NCI-H1417 treated with DMSO at 0.1 percent for 48 hours (cell line): ENCODE measurements around the gene NIPAL4.
"Not testable (repeated sequence)": the region's sequence is repeated elsewhere in the genome, so short reads cannot be mapped to it uniquely, and the experiment has no call there.

Experiments used
- DNase-seq: peaks from one replicate; lab custom pipeline; 2025; lab: John Stamatoyannopoulos, UW

Gene NIPAL4

DNA sequence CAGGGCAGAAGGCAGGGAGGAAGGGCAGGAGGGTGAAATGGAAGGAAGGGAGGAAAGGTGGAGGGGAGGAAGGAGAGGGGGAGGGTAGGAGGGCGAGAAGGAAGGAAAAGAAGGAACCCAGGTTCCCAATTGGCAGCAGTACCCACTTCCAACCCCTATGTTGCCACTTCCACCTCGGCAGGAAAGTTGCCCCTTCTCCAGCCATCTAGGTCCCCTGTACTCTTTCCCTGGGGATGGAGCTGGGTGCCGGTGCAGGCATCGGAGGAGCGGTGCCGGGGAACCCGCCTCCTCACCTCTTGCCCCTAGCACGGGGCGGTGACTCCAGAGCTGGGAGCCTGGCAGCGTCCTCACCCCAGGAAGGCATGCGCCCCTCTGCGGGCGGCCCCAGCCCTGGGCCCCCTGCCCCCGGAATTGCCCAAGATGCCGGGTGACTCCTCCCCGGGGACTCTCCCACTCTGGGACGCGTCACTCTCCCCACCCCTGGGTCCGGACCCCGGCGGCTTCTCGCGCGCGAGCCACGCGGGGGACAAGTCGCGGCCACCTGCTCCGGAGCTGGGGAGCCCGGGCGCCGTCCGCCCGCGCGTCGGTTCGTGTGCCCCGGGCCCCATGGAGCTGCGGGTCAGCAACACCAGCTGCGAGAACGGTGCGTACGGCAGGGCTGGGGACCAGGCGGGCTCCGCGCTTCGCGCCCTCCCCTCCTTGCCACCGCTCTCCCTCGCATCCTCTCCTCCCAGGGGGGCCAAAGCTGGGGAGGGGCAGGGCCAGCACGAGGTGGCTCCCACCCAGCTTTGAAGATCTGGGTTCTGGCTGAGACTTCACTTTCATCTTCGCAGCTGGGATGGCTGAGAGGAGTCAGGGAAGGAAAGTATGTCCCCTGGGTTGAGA lies at the start of gene NIPAL4:
NIPAL4 (plus strand) TSS at position 499 of the 885 bp plus-strand sequence; CDS start at position 607, 108 bp downstream.
- DNase-seq: no peak

DNA sequence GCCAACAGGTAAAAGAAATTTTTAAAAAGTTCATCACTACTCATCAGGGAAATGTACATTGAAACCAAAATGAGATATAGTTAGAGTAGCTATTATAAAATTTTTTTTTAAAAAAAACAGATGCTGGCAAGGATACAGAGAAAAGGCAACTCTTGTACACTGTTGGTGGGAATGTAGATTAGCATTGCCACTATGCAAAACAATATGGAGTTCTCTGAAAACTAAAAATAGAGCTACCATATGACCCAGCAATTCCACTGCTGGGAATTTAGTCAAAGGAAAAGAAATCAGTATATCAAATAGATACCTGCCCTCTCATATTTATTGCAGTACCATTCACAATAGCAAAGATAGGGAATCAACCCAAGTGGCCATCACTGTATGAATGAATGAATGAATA lies 44.2 kb upstream of the NIPAL4 start:
- no peak for DNase-seq

DNA sequence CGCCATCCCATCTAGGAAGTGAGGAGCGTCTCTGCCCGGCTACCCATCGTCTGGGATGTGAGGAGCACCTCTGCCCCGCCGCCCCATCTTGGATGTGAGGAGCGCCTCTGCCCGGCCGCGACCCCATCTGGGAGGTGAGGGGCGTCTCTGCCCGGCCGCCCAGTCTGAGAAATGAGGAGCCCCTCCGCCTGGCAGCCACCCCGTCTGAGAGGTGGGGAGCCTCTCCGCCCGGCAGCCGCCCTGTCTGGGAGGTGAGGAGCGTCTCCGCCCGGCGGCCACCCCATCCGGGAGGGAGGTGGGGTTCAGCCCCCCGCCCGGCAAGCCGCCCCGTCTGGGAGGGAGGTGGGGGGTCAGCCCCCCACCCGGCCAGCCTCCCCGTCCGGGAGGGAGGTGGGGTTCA lies 40.5 kb upstream of the NIPAL4 start:
- not testable (repeated sequence) for DNase-seq

DNA sequence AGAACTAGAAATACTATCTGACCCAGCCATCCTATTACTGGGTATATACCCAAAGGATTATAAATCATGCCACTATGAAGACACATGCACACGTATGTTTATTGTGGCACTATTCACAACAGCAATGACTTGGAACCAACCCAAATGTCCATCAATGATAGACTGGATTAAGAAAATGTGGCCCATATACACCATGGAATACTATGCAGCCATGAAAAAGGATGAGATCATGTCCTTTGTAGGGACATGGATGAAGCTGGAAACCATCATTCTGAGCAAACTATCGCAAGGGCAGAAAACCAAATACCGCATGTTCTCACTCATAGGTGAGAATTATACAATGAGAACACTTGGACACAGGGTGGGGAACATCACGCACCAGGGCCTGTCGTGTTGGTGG lies 30.1 kb upstream of the NIPAL4 start:
- not testable (repeated sequence) for DNase-seq

DNA sequence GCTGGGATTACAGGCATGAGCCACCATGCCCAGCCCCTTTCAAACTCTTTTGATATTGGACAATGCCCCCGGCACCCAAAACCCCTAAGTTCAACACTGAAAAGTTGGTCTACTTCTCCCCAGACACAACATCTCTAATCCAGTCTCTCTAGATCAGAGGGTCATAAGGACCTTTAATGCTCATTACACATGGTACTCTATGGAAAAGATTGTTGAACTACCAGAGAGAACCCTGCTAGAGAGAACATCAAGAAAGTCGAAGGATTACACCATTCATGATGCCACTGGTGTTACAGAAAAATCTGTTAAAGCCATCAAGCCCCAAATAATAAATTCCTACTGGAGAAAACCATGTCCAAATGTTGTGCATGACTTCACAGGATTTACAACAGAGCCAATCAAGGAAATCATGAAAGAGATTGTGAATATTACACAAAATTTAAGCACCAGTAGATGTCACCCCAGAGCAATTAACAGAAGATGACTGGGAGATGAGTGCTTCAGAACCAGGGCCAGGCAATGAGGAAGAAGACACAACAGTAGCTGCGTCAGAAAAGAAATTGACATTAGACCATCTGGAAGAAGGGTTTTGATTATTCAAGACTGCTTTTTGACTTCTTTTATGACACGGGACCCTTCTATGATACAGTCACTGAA lies 28.3 kb upstream of the NIPAL4 start:
- DNase-seq: no peak

DNA sequence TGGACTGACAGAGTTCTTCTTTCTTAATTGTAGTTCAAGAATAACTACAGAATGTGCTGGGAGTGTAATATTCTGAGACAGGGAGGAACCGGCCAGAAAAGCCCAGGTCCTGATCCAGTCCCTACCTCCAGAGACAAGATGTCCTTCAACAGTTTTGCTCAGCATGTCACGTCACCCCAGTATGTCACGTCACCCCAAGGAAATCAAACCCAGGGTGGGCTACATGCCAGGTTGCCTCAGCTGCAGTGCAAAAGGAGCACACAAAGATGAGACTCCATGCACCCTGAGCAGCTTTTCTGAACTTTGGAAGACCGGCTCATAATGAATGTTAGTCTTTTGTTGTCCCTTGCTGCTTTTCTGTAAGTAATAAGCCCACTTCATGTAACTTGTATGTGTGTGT lies 25.9 kb upstream of the NIPAL4 start:
- DNase-seq: no peak

DNA sequence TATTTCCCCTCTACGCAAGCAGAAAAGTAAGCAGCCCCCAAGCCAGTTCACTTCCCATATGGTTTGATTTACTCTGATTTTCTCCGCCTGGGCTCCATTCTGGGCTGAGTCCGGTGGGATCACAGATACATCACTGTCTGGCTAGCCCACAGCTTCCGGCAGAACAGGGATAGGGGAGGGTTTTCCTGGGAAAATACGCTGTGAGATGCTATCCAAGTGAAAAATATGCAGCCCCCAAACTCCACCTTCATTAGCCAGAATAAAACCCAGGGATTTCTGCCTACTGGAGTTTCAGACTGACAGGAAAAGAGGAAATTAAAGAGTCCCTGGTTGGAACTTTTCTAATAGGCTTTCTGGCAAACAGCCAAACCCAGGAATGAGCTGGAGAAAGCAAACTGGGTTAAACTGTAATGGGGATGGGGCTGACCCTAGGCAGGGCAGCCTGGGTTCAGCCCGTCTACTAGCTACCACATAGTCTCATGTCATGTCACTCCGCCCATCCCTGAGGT lies 16.9 kb upstream of the NIPAL4 start:
- no peak for DNase-seq

DNA sequence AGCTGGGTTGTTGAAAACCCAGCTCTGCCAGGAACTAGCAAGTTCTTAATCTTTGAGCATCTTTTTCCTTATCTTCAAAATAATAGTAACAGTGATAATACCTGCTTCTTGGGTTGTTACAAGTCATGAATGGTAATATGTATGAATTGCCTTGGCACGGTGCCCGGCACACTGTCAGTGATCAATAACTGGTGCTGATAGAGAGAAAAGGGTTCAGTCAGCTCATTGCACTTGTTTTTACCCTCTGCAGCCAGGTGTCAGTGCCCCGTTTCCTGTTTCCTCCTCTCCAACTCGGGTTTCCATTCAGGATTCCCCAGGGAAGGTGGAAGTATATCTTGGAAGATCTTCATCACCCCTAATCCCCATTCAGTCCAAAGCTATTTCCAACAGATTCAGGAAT lies 15.8 kb upstream of the NIPAL4 start:
- no peak for DNase-seq

DNA sequence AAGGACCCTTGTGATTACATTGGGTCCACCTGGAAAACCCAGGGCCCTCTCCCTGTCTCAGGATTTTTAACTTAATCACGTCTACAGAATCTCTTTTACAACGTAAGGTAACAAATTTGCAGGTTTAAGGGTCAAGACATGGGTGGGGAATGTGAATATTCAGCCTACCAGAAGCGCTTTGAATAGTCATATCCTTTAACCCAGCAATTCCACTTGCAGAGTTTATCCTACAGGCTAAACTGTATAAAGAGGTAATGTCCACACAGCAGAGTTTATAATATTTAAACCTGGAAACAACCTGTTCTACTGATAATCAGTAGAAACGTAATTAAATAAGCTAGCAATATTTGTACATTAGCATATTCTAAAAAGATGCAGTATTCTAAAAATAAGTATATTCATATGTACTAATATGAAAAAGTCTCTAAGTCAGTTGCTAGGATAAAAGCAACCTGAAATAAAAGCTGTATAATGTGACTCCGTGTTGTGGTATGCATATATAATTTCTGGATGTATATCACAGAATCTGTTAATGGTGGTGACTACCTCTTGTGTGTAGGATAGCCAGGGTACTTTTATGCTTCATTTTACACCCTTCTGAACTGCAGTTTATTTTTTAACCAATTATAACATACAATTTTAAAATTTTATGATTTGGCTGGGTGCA lies 14.1 kb upstream of the NIPAL4 start:
- DNase-seq: no peak

DNA sequence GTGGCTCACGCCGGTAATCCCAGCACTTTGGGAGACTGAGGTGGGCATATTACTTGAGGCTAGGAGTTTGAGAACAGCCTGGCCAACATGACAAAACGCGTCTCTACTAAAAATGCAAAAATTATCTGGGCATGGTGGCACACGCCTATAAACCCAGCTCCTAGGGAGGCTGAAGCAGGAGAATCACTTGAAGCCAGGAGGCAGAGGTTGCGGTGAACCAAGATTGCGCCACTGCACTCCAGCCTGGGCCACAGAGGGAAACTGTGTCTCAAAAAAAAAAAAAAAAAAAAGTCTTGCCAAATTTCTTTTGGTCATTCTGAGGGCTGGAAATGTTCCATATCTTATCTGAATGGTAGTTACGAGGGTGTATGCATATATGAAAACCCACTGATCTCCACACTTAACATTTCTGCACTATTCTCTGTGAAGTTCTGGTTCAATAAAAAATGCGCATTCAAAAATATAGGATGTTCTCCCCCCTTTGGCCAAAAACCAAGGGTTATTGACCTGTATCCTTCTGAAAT lies 13.5 kb upstream of the NIPAL4 start:
- no peak for DNase-seq

DNA sequence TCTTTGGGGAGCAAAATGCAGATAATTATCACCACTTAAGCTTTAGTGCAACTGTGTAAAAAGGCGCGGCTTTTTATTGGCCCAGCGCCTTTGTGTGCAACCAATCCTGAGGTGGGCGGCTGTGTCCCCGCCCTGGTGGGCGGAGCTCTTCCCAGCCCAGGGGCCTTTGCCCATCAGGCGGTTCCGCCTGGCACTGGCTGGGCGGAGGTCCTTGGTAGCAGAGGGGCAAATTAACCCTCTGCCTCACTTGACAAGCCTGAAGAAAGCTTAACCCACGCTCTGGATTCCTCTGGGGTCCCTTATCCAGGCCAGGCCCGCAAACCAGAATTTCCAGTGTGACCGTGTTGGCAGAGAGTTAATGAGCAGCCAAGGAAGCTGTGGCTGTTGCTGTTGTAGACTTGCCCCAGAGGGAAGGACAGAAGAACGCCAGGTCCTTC lies 12.8 kb upstream of the NIPAL4 start:
- DNase-seq: no peak

DNA sequence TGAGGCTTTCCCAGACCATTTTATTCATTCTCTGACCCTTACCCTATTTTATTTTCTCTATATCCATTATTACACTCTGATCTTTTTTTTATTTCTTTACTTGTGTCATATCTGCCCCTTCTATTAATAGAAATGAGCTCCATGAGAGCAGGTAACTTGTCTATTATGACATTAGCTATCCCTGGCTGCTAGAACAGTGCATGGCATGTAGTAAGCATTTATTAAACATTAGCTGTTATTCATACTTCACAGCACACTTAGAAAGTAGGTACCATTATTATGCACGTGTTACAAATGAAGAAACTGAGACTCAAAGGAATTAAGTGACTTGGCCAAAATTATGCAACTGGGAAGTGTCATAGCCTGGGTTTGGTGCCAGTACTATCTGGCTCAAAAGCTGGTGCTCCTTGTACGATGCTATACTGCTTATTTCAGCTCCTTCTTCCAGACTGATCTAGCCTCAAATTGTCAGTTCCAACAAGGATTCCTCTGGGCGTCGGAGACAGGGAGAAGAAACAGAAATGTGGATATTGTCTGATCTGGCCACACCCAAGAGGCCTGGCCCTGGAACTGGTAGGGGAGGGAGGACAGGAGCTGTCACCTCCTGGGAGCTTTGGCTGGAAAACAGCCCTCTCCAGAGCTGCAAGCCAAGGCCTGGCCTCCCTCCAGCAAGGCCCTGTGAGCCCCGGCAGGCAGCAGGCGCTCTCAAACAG lies 10.8 kb upstream of the NIPAL4 start:
- DNase-seq: no peak

DNA sequence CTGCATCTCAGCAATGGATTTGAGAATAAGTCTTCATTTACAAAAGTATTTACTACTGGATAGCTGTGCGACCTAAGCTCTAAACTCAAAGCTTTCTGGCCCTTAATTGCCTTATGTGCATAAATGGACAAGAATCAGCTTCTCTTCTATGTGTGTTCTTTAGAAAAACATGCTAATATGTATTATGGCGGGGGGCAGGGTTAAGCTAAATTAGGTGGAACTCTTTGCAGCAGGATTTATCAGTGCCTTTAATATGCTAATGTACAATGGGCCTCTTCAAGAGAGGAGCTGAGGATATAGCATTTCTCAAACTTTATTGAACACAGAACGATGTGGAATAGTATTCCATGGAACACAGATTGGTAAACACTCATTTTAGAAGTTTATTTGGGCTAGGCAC lies 10.0 kb upstream of the NIPAL4 start:
- no peak for DNase-seq

DNA sequence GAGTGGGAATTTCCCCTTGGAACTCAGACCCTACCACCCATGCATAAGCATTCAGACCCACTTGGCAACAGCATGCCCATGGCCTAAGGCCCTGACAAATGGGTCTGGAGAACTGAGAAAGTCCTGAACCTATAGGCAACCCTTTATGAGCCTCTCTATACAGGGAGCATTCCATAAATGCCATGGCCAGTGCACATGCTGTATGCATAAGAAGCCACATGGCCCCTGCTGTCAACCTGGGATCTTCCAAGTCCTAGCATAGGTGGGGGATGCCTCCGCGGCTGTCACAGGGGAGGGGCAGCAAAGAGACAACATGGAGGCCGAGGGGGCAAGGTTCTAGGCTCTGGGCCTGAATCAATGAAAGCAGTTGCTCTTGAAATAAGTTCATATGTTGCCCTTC lies 8.2 kb upstream of the NIPAL4 start:
- DNase-seq: no peak

DNA sequence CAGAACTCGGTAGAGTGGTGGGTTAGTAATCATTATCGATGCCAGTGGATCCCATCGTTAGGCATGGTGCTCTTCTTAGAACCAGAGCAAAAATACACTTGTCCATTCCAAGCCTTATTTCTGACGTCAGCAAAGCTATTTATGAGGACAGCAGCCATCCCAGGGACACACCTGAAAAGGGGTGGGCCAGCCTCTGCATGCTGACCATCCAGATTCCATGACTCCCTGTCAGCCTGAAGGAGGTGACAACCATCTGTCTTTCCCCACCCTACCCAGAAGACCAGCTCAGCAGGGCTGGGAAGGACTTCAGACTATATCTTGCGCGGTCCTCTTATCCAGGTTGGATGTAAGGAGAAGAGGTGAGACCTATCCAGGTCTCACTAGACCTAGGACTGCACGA lies 5.7 kb upstream of the NIPAL4 start:
- no peak for DNase-seq

DNA sequence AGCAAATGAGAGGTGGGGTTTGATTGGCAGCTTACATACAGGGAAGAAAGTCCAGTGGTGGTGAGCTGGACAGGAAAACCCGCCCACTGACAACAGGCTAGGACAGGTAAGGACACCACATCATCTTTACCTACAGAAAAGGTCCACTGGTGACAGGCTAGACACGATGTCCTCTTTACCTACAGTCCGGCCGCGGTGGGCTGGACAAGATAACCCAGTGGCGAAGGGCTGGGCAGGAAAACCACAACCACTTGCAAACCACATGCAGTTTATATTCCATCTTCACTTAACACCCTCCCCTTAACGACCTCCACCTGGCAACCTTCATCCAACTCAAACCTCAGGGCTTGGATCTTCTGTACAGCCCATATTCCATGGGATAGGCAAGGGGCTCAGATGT lies 5.0 kb upstream of the NIPAL4 start:
- DNase-seq: no peak

DNA sequence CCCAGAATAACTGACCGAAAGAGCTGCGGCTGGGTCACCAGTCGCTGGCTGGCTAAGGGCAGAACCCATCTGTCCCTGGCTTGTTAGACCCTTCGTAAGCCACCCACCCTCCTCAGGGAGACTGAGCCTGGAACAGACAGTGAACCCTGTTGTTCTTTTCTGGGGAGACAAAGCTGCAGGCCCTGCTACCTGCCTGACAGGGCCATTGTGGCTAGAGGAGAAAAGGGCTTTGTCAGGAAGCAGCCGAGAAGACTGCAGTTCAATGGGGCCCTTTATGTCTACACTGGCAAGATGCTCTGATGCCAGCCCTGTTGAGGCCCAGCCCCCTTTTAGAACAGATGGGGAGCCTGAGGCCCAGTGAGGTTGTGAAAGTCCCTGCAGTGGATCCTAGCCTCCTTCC lies 3.7 kb upstream of the NIPAL4 start:
- DNase-seq: no peak

DNA sequence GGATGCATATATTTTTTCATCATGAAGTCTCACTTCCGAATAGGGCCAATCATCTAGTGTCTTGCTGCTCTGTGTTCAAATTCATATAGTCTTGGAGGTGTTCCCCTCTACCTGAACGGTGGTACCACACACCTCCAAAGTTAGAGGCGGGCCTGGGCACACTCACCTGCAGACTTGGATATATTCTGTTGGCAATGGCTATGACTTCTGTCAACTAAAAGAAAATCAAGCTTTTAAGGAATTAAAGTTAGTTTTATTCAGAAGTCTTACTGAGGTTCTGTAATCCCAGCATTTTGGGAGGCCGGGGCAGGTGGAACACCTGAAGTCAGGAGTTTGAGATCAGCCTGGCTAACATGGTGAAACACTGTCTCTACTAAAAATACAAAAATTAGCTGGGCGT lies 2.6 kb upstream of the NIPAL4 start:
- no peak for DNase-seq

DNA sequence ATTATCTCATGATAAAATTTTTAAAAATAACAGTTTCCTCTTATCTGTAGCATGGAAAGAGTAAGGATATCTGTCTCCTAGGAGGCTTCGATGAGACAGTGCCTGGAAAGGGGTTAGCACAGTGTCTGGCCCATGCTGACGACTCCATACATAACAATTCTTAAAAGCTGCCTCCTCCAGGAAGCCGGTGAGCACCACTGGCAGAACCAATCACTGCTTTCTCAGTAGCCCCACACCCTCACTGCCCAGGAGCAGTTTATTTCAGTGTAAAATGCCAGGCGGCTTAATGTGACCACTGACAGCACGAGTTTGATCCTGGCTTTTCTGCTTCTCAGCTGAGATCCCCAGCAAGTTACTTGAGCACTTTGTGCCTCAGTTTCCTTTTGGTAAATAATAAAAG lies 1.2 kb upstream of the NIPAL4 start:
- DNase-seq: no peak

DNA sequence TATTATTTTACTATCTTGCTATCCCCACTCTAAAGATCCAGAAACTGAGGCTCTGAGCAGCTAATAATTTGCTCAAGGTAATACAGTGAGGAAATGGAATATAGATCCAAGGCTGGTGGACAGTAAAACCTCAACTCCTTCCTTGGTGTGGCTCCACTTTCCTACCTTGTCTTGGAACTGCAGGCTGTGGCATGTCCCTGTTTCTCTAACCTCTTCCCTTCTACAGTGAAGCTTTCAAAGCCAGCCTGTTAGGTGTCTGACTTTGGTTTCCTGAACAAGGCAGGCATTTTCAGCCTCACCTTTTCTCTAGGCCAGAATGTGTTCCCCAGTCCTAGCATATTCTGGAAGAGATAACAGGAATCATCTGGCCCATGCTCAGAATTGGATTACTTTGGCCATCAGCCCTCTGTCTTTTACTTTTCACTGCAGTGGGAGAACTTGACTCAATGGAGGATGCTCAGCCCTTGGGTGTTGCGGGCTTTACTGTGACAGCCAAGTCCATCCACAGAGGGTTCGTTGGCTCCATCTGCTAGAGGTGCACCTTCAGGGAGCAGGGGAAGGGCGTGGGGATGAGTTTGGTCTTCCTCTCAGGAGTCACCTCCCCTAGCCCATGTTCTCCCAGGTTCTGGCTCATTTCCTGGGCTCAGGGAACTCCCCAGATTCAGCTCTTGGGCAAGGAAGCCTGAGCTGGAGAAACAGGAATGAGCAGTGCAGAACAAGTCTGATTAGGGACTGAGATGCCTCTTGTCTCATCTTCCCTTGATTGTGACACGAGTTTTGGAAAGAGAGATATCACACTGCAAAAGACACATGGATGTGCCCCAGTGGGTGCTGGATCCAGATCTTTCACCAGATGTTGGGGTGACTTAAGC lies 1.1 kb downstream of the NIPAL4 start:
- no peak for DNase-seq

DNA sequence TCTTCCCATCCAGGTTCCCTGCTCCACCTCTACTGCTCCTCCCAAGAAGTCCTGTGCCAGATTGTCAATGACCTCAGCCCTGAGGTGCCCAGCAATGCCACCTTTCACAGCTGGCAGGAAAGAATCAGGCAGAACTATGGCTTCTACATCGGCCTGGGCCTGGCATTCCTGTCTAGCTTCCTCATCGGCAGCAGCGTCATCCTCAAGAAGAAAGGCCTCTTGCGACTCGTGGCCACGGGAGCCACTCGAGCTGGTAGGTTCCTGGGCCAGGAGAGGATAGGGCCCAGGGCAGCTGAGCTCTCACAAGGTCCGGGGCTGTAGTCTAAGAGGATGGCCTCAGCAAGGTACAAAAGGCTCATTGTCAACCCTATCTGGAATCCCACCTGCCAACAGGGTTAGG lies 3.1 kb downstream of the NIPAL4 start:
- DNase-seq: no peak
